HL-60 (cell line): Measurements from ENCODE around the gene RBM12.
"Not testable (repeated sequence)": the region's sequence is repeated elsewhere in the genome, so short reads cannot be mapped to it uniquely, and the experiment has no call there.

Experiments
- DNase-seq, 2 experiments: peaks; one replicate each; pipeline ENCODE4 v3.0.0-alpha.2; 2010 to 2020; ENCODE audit warnings: low read depth in 1 of 2, low spot score in 1 of 2
- H3K27ac ChIP-seq: fragments of 250-450 bp; sonication (Bioruptor Pico); replicated peaks from 2 replicates; pipeline ENCODE4 v1.5.1; 2020; ENCODE audit warnings: mild to moderate bottlenecking, moderate library complexity
- H3K27me3 ChIP-seq: fragments of 250-450 bp; sonication (Bioruptor Pico); 2 replicates; pipeline ENCODE4 v1.5.1; 2021; ENCODE audit warnings: mild to moderate bottlenecking, moderate library complexity; ENCODE audit not compliant: insufficient read depth, poor library complexity, severe bottlenecking
- H3K4me3 ChIP-seq: replicated peaks from 2 replicates; pipeline ENCODE4 v1.5.1; 2011; ENCODE audit warnings: mild to moderate bottlenecking, control low read depth, low read length; ENCODE audit not compliant: insufficient read depth
- GABPA ChIP-seq: IDR thresholded peaks from 2 replicates; pipeline ENCODE4 v1.6.1; 2012; ENCODE audit warnings: low read depth
- POLR2AphosphoS5 ChIP-seq: IDR thresholded peaks from 2 replicates; pipeline ENCODE4 v1.6.1; 2012; ENCODE audit warnings: low read depth
- REST ChIP-seq: IDR thresholded peaks from 2 replicates; pipeline ENCODE4 v1.6.1; 2012; ENCODE audit warnings: low read depth; ENCODE audit not compliant: insufficient replicate concordance
- SPI1 ChIP-seq: IDR thresholded peaks from 2 replicates; pipeline ENCODE4 v1.6.1; 2012; ENCODE audit warnings: low read depth, mild to moderate bottlenecking, borderline replicate concordance
- TF ChIP-seq, protein P1 (sequence below): IDR thresholded peaks from one replicate; pipeline ENCODE4 v1.5.1; 2011; ENCODE audit warnings: low read length, control low read depth, inconsistent platforms; ENCODE audit not compliant: insufficient read depth

Gene RBM12

GRCh38 chr20:35708502-35708901, 43.8 kb upstream of the RBM12 start:
- no peak for DNase-seq
- TF ChIP-seq REST: no peak
- TF ChIP-seq GABPA: no peak
- no peak for TF ChIP-seq SPI1
- TF ChIP-seq POLR2AphosphoS5: no peak
- TF ChIP-seq, protein P1, sequence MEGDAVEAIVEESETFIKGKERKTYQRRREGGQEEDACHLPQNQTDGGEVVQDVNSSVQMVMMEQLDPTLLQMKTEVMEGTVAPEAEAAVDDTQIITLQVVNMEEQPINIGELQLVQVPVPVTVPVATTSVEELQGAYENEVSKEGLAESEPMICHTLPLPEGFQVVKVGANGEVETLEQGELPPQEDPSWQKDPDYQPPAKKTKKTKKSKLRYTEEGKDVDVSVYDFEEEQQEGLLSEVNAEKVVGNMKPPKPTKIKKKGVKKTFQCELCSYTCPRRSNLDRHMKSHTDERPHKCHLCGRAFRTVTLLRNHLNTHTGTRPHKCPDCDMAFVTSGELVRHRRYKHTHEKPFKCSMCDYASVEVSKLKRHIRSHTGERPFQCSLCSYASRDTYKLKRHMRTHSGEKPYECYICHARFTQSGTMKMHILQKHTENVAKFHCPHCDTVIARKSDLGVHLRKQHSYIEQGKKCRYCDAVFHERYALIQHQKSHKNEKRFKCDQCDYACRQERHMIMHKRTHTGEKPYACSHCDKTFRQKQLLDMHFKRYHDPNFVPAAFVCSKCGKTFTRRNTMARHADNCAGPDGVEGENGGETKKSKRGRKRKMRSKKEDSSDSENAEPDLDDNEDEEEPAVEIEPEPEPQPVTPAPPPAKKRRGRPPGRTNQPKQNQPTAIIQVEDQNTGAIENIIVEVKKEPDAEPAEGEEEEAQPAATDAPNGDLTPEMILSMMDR: no peak
- no peak overlapping the region for H3K27ac ChIP-seq
- H3K4me3 ChIP-seq: no peak overlapping the region
- no peaks in the 10 kb centered on the region for H3K27me3 ChIP-seq

- not testable (repeated sequence) for H3K4me3 ChIP-seq, H3K27ac ChIP-seq, DNase-seq, H3K27me3 ChIP-seq
Observed at GRCh38 chr20:35706591-35707529, 42.2 kb upstream of the RBM12 start.

- DNase-seq, H3K27me3 ChIP-seq, H3K27ac ChIP-seq, H3K4me3 ChIP-seq: not testable (repeated sequence)
Observed at GRCh38 chr20:35705894-35706293, 41.2 kb upstream of the RBM12 start.

- TF ChIP-seq, protein P1: no peak
- no peak for TF ChIP-seq SPI1
- TF ChIP-seq GABPA: no peak
- TF ChIP-seq REST: no peak
- no peak for TF ChIP-seq POLR2AphosphoS5
- Histone ChIP-seq H3K27ac (no peak overlapping the region), H3K4me3 (no peak overlapping the region), H3K27me3 (no peaks in the 10 kb centered on the region)
- DNase-seq: no peak
Observed at GRCh38 chr20:35704514-35705261, 40.0 kb upstream of the RBM12 start.
